ENCODE measurements around the gene DOCK6.

DOCK6 gene

GRCh38 chr19:11192957-11193939 lies 69.1 kb downstream of the DOCK6 start:
- CTCF ChIA-PET = interaction anchor here (0.8 kb wide), 1 partner anchor 55 kb away, joined by 3 read pairs; no protein-coding TSS in a partner anchor
- Histone ChIP-seq H3K4me1 (ENCODE audit: control insufficient read depth, insufficient read depth, low read length) (peaks cover 5% of the 10 kb centered on the region), H3K27ac (ENCODE audit: extremely low read depth, low read depth, low read length) (no peak overlapping the region), H3K36me3 (ENCODE audit: control insufficient read depth in 2 of 2, insufficient read depth in 1 of 2, low read length in 2 of 2) (peaks cover 3 to 45% of the 10 kb centered on the region in 2 experiments; a peak in 2 of 3 replicates), H3K9me3 (ENCODE audit: control insufficient read depth, insufficient read depth, low read depth, low read length) (no peaks in the 10 kb centered on the region), H3K4me3 (ENCODE audit: low read depth, low read length) (no peak overlapping the region)
- POLR2A ChIA-PET = interaction anchor here (0.7 kb wide), 1 partner anchor 290 kb away, joined by 5 read pairs; no protein-coding TSS in a partner anchor
- TF ChIP-seq ZNF169 (tag by site-specific recombination; IDR thresholded peaks at IDR 0.05) (no peak), KLF1 (tag by site-specific recombination; IDR thresholded peaks at IDR 0.05) (no peak), ZSCAN16 (tag by site-specific recombination; IDR thresholded peaks at IDR 0.05) (no peak), ZNF292 (tag by site-specific recombination; IDR thresholded peaks at IDR 0.05; ENCODE audit: borderline replicate concordance, low read depth) (no peak), PRDM2 (tag by site-specific recombination; IDR thresholded peaks at IDR 0.05; ENCODE audit: borderline replicate concordance) (no peak), ZSCAN18 (tag by site-specific recombination; IDR thresholded peaks at IDR 0.05) (no peak), ZNF266 (tag by site-specific recombination; IDR thresholded peaks at IDR 0.05; ENCODE audit: low read depth) (no peak), ZNF571 (tag by site-specific recombination; IDR thresholded peaks at IDR 0.05) (no peak), MYNN (tag by site-specific recombination; IDR thresholded peaks at IDR 0.05; ENCODE audit: borderline replicate concordance) (no peak), OSR2 (tag by site-specific recombination; IDR thresholded peaks at IDR 0.05) (no peak), ZNF658 (tag by site-specific recombination; IDR thresholded peaks at IDR 0.05) (no peak), ZNF112 (tag by site-specific recombination; IDR thresholded peaks at IDR 0.05) (no peak), ZNF830 (tag by site-specific recombination; IDR thresholded peaks at IDR 0.05; ENCODE audit: low read depth) (no peak), SP3 (tag by site-specific recombination; IDR thresholded peaks at IDR 0.05) (no peak)
- TF ChIP-seq, protein P1, sequence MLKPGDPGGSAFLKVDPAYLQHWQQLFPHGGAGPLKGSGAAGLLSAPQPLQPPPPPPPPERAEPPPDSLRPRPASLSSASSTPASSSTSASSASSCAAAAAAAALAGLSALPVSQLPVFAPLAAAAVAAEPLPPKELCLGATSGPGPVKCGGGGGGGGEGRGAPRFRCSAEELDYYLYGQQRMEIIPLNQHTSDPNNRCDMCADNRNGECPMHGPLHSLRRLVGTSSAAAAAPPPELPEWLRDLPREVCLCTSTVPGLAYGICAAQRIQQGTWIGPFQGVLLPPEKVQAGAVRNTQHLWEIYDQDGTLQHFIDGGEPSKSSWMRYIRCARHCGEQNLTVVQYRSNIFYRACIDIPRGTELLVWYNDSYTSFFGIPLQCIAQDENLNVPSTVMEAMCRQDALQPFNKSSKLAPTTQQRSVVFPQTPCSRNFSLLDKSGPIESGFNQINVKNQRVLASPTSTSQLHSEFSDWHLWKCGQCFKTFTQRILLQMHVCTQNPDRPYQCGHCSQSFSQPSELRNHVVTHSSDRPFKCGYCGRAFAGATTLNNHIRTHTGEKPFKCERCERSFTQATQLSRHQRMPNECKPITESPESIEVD (tag by site-specific recombination; IDR thresholded peaks at IDR 0.05) = no peak
- TF ChIP-seq, protein P2, sequence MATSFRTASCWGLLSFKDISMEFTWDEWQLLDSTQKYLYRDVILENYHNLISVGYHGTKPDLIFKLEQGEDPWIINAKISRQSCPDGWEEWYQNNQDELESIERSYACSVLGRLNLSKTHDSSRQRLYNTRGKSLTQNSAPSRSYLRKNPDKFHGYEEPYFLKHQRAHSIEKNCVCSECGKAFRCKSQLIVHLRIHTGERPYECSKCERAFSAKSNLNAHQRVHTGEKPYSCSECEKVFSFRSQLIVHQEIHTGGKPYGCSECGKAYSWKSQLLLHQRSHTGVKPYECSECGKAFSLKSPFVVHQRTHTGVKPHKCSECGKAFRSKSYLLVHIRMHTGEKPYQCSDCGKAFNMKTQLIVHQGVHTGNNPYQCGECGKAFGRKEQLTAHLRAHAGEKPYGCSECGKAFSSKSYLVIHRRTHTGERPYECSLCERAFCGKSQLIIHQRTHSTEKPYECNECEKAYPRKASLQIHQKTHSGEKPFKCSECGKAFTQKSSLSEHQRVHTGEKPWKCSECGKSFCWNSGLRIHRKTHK (tag by site-specific recombination; IDR thresholded peaks at IDR 0.05) = no peak
